Motor neuron (in vitro differentiated cells): ENCODE results near the gene NUP85. TPM values are rescaled to one million over a fixed set of nuclear protein-coding genes. Genes with fewer than 3 reads are reported as not detected.

Experiments used
- ATAC-seq, 8 experiments: fragments of 200-7000 bp; cut with Tn5 transposase; replicated peaks in 6 of 8; 2 replicates each; pipeline ENCODE4 v1.8.0; 2021; ENCODE audit warnings: mild to moderate bottlenecking in 8 of 8, moderate library complexity in 8 of 8
- H3K27ac ChIP-seq, 2 donors: fragments of 250-450 bp; sonication (Bioruptor Pico); 2 replicates each; pipeline ENCODE4 v1.9.0; 2021; ENCODE audit warnings: antibody characterized with exemption in 2 of 2, mild to moderate bottlenecking in 2 of 2, moderate library complexity in 1 of 2
- H3K4me1 ChIP-seq, 2 donors: fragments of 250-450 bp; sonication (Bioruptor Pico); replicated peaks in 1 of 2; 2 replicates each; pipeline ENCODE4 v1.6.1; 2021; ENCODE audit warnings: antibody characterized with exemption in 2 of 2, mild to moderate bottlenecking in 2 of 2, moderate library complexity in 1 of 2
- H3K4me3 ChIP-seq, 5 donors: fragments of 250-450 bp; sonication (Bioruptor Pico); 2 replicates each; pipeline ENCODE4 v1.9.0; 2021; ENCODE audit warnings: antibody characterized with exemption in 5 of 5, mild to moderate bottlenecking in 5 of 5, moderate library complexity in 4 of 5
- WGBS, 10 experiments: fragments of 450-650 bp; shearing (Covaris generic); methylation state at CpG; one replicate each; pipeline ENCODE4 v1.0.0; 2022; 5-methylcytosine and 5-hydroxymethylcytosine counted together
- in situ Hi-C, 9 experiments: fragments of 400-800 bp; cut with MboI; loops; one replicate each; pipeline ENCODE4 v1.15.0; 2021; ENCODE audit warnings: low sequenced_read_pairs in 9 of 9, low pct_unique_long_range_greater_than_20kb in 2 of 9; ENCODE audit not compliant: unreplicated experiment in 9 of 9
- total RNA-seq, 8 experiments: library from RNA; unstranded; fragments of 300-600 nt; gene quantifications; 2 replicates each; pipeline versions ENCODE4 v1.2.3 to v1.2.4, GENCODE V29; 2022

NUP85 gene
- total RNA-seq, 8 experiments from 2014 or later, result 16.0 to 69.3 (median 21.0) TPM

DNA sequence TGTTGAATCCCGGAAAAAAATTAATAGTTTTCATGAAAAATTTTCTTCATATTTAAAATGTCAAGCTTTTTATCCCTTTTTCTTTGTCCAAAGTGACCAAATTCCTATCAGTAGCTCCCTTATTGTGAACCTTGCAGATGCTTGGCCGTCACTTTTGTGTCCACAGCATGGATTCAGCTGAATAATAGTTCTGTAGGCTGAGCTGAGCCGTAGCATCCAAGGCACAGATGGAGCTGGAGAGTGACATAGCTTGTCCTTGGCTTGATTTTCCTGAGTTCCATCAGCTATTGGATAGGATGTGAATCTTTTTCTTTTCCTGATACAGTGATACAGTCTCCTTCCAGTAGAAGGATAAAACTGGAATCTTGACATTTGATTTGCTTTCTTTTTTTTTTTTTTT, 3.6 kb downstream of the NUP85 start:
- in situ Hi-C loops, result no loop called here

DNA sequence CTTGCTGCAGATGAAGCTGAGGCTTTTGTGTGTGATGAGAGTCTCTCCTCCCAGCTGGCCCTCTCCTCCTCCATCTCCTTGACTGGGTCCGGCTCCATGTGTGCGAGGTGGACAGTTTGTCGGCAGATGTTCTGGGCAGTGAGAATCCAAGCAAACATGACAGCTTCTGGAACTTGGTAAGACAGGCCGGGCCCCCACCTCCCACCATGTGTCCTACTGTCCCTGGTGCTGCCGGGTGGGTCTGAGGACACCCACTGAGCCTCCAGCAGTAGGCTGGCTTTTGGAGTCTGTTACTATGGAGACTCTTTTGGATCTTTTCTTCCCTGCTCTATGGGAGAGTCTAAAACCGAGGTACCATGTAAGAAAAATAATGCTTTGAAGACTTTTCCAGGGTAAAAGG, 12.7 kb downstream of the NUP85 start:
- Histone ChIP-seq H3K4me1 (no peaks in the 10 kb centered on the region), H3K27ac (no peak overlapping the region), H3K4me3 (no peak overlapping the region)
- ATAC-seq, result no peak
- in situ Hi-C loops, result no loop called here
- WGBS, 10 experiments, result 48 to 100% (median 87%) methylated on average over 1 to 6 of the region's 6 CpGs; no CpG with 5 or more reads in 1 of the 10 experiments

More for the DNA sequence above, 3.6 kb downstream of the NUP85 start:
- peaks cover 6 to 11% of the 10 kb centered on the region in 2 donors for H3K4me1 ChIP-seq
- no peak overlapping the region for H3K4me3 ChIP-seq
- no peak for ATAC-seq
- no peak overlapping the region for H3K27ac ChIP-seq
- WGBS, 10 experiments, result 59 to 100% (median 82%) methylated on average over 1 to 3 of the region's 3 CpGs; no CpG with 5 or more reads in 1 of the 10 experiments

DNA sequence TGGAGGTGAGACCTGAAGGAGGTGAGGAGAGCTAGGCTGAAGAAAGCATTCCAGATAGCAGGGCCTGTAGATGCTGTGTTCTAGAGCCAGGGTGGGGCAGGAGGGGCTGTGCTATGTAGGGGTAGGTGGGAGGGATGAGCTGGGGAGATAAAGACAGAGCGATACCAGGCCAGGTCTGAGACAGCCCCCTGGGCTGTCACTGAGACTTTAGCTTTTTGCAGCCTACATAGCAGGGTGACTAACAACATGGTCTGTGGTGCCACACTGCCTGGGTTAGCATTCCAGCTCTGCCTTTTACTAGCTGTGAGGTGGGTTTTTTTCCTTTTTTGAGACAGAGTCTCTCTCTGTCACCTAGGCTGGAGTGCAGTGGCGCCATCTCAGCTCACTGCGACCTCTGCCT, 14.3 kb downstream of the NUP85 start:
- H3K4me1 ChIP-seq, result no peaks in the 10 kb centered on the region
- in situ Hi-C loops, result no loop called here
- no peak for ATAC-seq
- H3K4me3 ChIP-seq, result no peak overlapping the region
- H3K27ac ChIP-seq, result no peak overlapping the region
- 100% methylated on average over 1 to 2 of the region's 3 CpGs; no CpG with 5 or more reads in 8 of the 10 experiments for WGBS, 10 experiments

DNA sequence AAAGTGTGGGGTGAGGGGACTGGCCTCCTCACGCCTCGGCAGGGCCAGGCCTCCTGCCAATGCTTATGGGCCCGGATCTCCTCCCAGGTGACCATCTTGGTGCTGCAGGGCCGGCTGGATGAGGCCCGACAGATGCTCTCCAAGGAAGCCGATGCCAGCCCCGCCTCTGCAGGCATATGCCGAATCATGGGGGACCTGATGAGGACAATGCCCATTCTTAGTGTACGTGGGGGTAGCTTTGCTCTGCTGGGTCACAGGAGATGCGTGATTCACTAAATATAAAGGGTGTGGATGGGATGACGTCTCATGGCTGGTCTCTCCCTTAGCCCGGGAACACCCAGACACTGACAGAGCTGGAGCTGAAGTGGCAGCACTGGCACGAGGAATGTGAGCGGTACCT, 19.5 kb downstream of the NUP85 start:
- no peak overlapping the region for H3K4me3 ChIP-seq
- H3K4me1 ChIP-seq, result no peaks in the 10 kb centered on the region
- 27 to 100% (median 77%) methylated on average over 2 to 7 of the region's 14 CpGs; no CpG with 5 or more reads in 2 of the 10 experiments for WGBS, 10 experiments
- ATAC-seq, result peak in 2 of 8 experiments; percentile 51 to 83
- H3K27ac ChIP-seq, result no peak overlapping the region
- in situ Hi-C loops, result no loop called here

DNA sequence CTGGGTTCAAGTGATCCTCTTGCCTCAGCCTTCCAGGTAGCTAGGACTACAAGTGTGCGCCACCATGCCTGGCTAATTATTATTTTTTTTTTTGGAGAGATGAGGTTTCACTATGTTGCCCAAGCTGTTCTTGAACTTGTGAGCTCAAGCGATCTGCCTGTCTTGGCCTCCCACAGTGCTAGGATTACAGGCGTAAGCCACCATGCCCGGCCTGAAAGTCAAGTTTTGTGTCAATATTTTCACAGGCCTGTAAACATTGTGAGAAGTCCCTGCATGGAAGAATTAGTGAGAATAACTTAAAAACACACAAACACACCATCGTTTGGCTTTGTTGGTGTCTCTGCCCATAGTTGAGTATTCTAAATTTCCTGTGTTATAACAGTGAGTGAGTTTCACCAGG, 22.2 kb downstream of the NUP85 start:
- ATAC-seq, result no peak
- Histone ChIP-seq H3K27ac (no peak overlapping the region), H3K4me1 (no peaks in the 10 kb centered on the region), H3K4me3 (no peak overlapping the region)
- in situ Hi-C loops, result no loop called here
- WGBS, 10 experiments, result 67 to 100% (median 93%) methylated on average over 1 to 4 of the region's 5 CpGs; no CpG with 5 or more reads in 4 of the 10 experiments

DNA sequence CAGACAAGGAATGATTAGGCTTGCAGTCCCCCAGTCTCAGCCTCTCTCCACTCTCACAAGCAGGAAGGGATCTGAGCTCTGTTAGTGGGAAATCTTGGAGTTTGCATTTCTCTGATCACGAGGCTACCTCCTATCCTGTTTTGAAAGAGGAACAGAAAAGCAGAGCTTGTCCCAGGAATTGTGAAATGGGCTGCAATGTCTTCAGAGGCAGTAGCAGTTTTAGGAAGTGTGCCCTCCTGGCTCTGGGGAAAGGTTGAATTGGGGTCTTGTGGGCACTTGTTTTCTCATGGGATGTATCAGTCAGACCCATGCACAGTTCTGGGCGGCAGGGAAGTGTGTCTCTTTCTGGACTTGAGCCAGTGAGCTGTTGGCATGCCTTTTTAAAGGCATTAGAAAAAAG, 22.8 kb downstream of the NUP85 start:
- ATAC-seq, result no peak
- Histone ChIP-seq H3K27ac (no peak overlapping the region), H3K4me1 (no peaks in the 10 kb centered on the region), H3K4me3 (no peak overlapping the region)
- WGBS, 10 experiments, result 0 to 100% (median 88%) methylated on average over 1 to 2 of the region's 2 CpGs; no CpG with 5 or more reads in 1 of the 10 experiments
- in situ Hi-C loops, result no loop called here

DNA sequence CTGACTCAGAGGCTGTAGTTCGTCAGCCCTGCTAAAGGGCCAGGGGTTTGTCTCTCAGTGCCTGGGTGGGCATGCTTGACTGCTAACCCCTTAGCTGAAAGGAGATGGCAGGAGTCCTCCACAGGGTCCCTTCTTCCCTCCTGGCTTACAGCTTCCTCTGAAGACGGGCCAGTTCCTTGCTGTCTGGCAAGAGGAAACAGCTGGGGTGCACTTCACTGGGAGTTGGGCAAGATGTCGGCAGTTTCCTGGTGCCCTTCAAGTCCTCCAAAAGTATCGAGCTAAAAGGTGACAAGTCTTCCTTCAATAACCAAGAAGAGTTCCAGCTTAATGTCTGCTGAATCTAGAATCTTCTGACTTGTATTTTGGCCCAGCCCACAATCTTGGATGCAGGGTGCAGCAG, 23.4 kb downstream of the NUP85 start:
- no peak for ATAC-seq
- Histone ChIP-seq H3K4me1 (no peaks in the 10 kb centered on the region), H3K27ac (no peak overlapping the region), H3K4me3 (no peak overlapping the region)
- in situ Hi-C loops, result no loop called here
- WGBS, 10 experiments, result 87 to 100% (median 91%) methylated on average over 1 to 4 of the region's 4 CpGs; no CpG with 5 or more reads in 5 of the 10 experiments

DNA sequence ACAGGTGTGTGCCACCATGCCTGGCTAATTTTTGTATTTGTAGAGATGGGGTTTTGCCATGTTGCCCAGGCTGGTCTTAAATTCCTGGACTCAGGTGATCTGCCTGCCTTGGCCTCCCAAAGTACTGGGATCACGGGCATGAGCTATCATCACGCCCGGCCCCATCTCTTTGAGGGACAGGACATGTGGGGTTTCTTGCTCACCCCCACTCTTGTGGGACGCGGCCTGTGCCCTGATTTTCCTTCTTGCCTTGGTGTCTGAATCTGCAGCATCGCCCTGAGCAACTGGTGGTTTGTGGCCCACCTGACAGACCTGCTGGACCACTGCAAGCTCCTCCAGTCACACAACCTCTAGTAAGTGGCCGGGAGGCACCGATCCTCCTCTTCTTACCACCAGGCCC, 25.6 kb downstream of the NUP85 start:
- H3K4me3 ChIP-seq, result no peak overlapping the region
- ATAC-seq, result no peak
- in situ Hi-C loops, result no loop called here
- WGBS, 10 experiments, result 80 to 100% (median 93%) methylated on average over 1 to 3 of the region's 8 CpGs; no CpG with 5 or more reads in 7 of the 10 experiments
- no peak overlapping the region for H3K27ac ChIP-seq
- no peaks in the 10 kb centered on the region for H3K4me1 ChIP-seq

DNA sequence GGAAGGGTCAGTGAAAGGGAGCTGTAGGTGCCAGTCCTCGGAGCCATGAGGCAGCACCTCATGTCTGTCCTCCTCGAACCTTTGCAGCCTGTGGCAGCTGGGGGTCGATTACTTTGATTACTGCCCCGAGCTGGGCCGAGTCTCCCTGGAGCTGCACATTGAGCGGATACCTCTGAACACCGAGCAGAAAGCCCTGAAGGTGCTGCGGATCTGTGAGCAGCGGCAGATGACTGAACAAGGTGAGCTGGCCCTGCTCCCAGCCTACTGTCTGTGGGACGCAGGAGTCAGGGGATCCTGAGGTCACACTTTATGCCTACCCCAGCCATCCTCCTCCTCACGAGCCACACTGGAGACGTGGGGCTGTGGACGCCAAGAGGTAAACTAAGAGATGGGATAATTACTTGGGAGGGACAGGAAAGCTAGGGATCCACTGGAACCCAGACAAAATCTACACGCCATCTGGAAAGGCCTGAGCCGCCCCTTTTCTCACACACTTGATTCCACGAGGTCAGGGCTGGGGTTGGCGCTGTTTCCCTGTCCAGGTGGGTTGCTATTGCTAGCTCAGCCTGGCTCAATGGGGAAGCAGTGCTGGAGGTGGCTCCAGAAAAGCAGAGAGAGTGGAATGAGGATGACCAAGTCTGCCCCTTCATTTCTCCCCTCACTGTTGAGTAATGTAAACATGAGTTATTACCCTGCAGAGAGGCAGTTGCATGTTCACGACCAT, 26.4 kb downstream of the NUP85 start:
- 73 to 100% (median 100%) methylated on average over 1 to 3 of the region's 18 CpGs; no CpG with 5 or more reads in 3 of the 10 experiments for WGBS, 10 experiments
- no peak overlapping the region for H3K27ac ChIP-seq
- in situ Hi-C loops, result no loop called here
- ATAC-seq, result no peak
- no peaks in the 10 kb centered on the region for H3K4me1 ChIP-seq
- H3K4me3 ChIP-seq, result no peak overlapping the region

DNA sequence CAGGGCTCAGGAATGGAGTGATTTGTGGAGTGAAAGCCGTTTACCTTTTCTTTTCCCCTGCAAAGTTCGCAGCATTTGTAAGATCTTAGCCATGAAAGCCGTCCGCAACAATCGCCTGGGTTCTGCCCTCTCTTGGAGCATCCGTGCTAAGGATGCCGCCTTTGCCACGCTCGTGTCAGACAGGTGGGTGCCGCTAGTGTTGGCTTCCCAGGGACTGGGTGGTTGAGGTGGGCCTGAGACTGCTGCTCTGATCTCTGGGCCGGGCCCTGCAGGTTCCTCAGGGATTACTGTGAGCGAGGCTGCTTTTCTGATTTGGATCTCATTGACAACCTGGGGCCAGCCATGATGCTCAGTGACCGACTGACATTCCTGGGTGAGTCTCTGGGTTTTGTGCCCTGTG, 27.3 kb downstream of the NUP85 start:
- 85 to 100% (median 96%) methylated on average over 1 to 11 of the region's 13 CpGs; no CpG with 5 or more reads in 5 of the 10 experiments for WGBS, 10 experiments
- H3K27ac ChIP-seq, result no peak overlapping the region
- no peak overlapping the region for H3K4me3 ChIP-seq
- in situ Hi-C loops, result no loop called here
- no peak for ATAC-seq
- no peaks in the 10 kb centered on the region for H3K4me1 ChIP-seq

DNA sequence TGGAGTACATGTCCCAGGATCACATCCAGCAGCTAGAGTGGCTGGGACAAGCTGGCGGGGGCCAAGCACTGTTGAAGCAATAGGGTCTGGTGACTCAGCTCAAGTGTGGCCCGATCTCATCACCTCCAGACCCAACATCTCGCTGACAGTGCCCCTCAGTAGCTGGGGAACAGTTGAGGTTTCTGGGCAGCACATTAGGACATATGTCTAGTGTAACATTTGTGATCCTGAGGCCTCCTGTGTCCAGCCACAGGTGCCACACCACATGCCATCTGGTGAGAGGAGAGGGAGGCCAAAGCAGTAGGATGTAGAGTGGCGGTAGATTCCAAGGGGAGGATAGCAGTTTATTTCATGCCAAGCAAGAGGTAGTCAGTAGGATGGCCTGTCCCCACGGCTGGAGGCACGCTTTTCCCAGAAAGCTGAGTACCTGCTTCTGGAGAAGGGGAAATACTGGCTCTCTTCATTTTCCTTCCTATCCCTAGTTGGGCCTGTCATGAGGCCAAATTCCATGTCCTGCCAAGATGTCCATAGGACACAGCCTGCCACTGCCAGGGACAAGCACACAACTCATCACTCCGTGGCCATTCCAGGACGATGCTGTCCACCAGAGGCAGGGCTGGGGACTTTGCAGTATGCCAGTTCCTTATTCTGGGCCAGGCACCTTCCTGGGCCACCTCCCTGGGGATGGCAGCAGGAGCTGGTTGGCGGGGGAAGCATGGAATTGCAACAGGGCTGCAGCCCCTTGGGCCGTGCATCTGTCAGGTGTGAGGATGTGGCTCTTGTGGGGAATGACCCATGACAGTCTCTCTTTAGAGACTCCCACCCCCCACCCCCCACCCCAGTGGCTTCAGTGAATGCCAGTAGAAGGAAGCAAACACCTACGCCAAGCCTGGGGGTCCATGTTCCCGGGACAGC, 31.9 kb downstream of the NUP85 start:
- in situ Hi-C loops, result no loop called here
- 88 to 100% (median 93%) methylated on average over 1 to 4 of the region's 12 CpGs; no CpG with 5 or more reads in 4 of the 10 experiments for WGBS, 10 experiments
- Histone ChIP-seq H3K27ac (no peak overlapping the region), H3K4me1 (no peaks in the 10 kb centered on the region), H3K4me3 (no peak overlapping the region)
- no peak for ATAC-seq

DNA sequence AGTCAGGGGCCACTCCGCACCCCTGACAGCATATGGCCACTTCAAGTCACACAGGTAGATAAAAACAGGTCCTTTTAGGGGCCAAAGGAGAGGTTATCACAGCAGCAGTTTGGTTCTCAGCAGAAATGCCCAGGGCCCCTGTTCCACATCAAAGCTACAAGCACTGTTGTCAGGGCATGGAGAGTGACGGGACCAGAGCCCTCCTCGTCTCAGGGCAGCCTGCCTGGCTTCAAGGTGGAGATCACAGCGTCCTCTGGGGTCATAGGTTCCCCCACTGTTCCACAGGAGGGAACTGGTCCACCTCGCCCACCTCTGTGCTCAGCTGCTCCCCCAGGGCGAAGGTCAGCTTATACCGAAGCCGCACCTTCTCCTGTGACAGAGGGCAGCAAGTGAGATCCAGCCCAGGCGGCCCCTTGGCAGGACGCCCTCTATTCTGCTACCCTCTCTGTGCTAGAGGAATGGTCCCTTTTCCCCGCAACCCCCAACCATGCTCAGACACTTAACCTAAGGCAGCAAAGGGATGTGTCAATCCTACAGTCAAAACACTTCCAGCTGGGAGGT, 32.6 kb downstream of the NUP85 start:
- H3K27ac ChIP-seq, result no peak overlapping the region

DNA sequence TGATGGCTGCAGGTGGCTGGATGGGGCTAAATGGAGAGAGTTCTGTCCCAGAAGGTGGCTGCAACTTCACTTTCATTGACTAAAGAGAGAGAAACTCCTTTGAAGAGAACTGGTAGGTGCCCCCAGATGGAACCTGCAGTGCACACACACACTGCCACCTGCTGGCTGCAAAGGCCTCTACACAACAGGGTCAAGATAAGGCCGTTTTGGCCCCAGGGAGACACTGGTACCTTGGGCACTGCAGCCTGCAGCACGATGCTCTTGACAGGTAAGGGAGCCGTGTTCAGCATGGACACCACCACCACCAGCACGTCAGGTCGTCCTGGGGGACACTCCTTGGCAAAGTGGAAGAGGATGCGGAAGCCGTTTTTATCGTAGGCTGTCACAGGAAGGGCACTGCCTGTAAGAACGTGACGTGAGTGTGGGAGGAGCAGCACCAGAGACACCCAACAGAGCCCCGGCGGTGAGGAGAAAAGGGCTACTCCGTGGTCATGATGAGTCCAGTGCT, 33.3 kb downstream of the NUP85 start:
- Histone ChIP-seq H3K4me1 (no peaks in the 10 kb centered on the region), H3K27ac (no peak overlapping the region), H3K4me3 (no peak overlapping the region)
- ATAC-seq, result peak; percentile 15 to 75 (median 44)
- WGBS, 10 experiments, result 33 to 80% (median 47%) methylated on average over 1 to 8 of the region's 13 CpGs; no CpG with 5 or more reads in 5 of the 10 experiments
- in situ Hi-C loops, result no loop called here

More for the DNA sequence above, 32.6 kb downstream of the NUP85 start:
- H3K4me3 ChIP-seq, result no peak overlapping the region
- H3K4me1 ChIP-seq, result no peaks in the 10 kb centered on the region
- in situ Hi-C loops, result no loop called here
- WGBS, 10 experiments, result 72 to 100% (median 91%) methylated on average over 2 to 4 of the region's 11 CpGs; no CpG with 5 or more reads in 7 of the 10 experiments
- ATAC-seq, result no peak
